ENCODE results near the gene TOB2. TPM values are rescaled to one million over a fixed set of nuclear protein-coding genes. Genes with fewer than 3 reads are reported as not detected.
"Not testable (repeated sequence)": the region's sequence is repeated elsewhere in the genome, so short reads cannot be mapped to it uniquely, and the experiment has no call there.

Gene TOB2
- total and polyA plus RNA-seq, 2 donors from 2014 or later: 20.8 to 54.3 TPM

DNA sequence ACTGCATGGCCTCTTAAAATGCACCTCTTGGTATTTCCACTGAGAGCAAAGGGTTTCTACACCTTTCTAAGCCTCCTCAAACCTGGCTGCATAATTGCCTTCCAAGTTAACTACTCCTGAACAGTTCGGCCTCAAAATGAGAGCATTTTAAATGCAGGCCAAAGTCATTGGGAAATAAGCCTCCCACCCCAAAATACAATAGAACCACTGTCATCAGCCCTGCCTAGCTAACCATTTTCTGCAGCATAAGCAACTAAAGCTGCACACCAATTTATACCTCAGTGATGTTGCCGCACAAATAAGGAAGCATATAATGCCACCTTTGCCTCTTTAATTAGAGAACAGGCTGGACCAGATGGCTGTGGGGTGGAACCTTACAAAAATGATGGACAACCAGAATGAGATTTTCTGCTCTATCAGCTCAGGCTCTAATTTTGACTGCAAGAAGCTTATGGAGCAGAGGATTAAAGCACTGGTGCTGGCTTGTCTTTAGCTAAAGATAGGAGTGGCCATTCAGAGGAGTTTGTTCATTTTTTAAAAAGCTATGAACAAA lies 4.3 kb downstream of the TOB2 start:
- Histone ChIP-seq H3K27ac (ENCODE audit: low read depth in 2 of 2, low read length in 2 of 2) (no peak overlapping the region), H3K9ac (ENCODE audit: low read length in 3 of 3) (no peak overlapping the region), H3K9me3 (ENCODE audit: control insufficient read depth in 2 of 3, insufficient read depth in 1 of 3, low read length in 3 of 3) (no peaks in the 10 kb centered on the region), H3K4me3 (ENCODE audit: low read length in 3 of 3) (peak overlapping the region in 1 of 3 donors; percentile 21), H3K4me1 (ENCODE audit: control insufficient read depth in 2 of 3, insufficient read depth in 2 of 3, low read depth in 1 of 3, low read length in 3 of 3) (peaks cover 3 to 20% (median 16%) of the 10 kb centered on the region in 3 donors), H3K36me3 (ENCODE audit: control insufficient read depth in 2 of 3, insufficient read depth in 3 of 3, low read length in 3 of 3) (peaks cover 0 to 13% (median 4%) of the 10 kb centered on the region in 3 donors), H3K27me3 (ENCODE audit: control insufficient read depth, insufficient read depth, low read length) (no peaks in the 10 kb centered on the region)
- no peak for FAIRE-seq
- intact Hi-C loops (cut with DNase I): no loop called here
- DNase-seq: no peak
- TF ChIP-seq, protein P1, sequence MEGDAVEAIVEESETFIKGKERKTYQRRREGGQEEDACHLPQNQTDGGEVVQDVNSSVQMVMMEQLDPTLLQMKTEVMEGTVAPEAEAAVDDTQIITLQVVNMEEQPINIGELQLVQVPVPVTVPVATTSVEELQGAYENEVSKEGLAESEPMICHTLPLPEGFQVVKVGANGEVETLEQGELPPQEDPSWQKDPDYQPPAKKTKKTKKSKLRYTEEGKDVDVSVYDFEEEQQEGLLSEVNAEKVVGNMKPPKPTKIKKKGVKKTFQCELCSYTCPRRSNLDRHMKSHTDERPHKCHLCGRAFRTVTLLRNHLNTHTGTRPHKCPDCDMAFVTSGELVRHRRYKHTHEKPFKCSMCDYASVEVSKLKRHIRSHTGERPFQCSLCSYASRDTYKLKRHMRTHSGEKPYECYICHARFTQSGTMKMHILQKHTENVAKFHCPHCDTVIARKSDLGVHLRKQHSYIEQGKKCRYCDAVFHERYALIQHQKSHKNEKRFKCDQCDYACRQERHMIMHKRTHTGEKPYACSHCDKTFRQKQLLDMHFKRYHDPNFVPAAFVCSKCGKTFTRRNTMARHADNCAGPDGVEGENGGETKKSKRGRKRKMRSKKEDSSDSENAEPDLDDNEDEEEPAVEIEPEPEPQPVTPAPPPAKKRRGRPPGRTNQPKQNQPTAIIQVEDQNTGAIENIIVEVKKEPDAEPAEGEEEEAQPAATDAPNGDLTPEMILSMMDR (IDR thresholded peaks at IDR 0.05; ENCODE audit: borderline replicate concordance, extremely low read depth, insufficient read depth): no peak

DNA sequence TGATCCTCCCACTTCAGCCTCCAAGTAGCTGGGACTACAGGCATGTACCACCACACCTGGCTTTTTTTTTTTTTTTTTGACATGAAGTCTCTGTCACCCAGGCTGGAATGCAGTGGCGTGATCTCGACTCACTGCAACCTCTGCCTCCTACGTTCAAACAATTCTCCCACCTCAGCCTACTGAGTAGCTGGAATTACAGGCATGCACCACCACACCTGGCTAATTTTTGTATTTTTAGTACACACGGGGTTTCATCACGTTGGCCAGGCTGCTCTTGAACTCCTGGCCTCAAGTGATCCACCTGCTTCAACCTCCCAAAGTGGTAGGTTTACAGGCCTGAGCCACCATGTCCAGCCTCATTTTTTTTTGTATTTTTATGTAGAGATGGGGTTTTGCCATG lies 6.1 kb downstream of the TOB2 start:
- FAIRE-seq; H3K4me3 ChIP-seq (ENCODE audit: low read length in 3 of 3); H3K9me3 ChIP-seq (ENCODE audit: control insufficient read depth in 2 of 3, insufficient read depth in 1 of 3, low read length in 3 of 3); H3K9ac ChIP-seq (ENCODE audit: low read length in 3 of 3); intact Hi-C loops (cut with DNase I); H3K27ac ChIP-seq (ENCODE audit: low read depth in 2 of 2, low read length in 2 of 2); H3K27me3 ChIP-seq (ENCODE audit: control insufficient read depth, insufficient read depth, low read length); DNase-seq: not testable (repeated sequence)
- peaks cover 3 to 20% (median 18%) of the 10 kb centered on the region in 3 donors for H3K4me1 ChIP-seq (ENCODE audit: control insufficient read depth in 2 of 3, insufficient read depth in 2 of 3, low read depth in 1 of 3, low read length in 3 of 3)
- H3K36me3 ChIP-seq (ENCODE audit: control insufficient read depth in 2 of 3, insufficient read depth in 3 of 3, low read length in 3 of 3): peaks cover under 1 to 29% (median 15%) of the 10 kb centered on the region in 3 donors

DNA sequence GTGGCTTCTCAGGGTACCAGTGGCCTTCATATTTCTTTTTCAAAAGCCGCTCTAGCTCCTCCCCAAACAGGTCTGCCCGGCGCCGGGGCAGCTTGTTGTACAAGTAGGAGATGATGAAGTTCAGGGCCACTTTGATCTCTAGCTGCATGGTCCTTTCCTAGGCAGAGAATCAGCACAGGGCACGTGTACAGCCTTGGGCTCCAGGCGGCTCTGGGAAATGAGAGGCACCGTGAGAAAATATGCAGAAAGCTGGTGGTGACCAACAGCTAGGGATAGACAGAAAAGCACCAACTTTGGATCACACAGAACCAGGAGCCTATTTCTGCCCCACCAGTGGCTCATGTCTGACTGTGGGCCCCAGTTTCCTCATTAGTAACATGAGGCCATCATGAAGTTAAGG lies 9.4 kb downstream of the TOB2 start:
- FAIRE-seq: no peak
- H3K27me3 ChIP-seq (ENCODE audit: control insufficient read depth, insufficient read depth, low read length): no peaks in the 10 kb centered on the region
- DNase-seq: no peak
- intact Hi-C loops (cut with DNase I): no loop called here
- no peaks in the 10 kb centered on the region for H3K9me3 ChIP-seq (ENCODE audit: control insufficient read depth in 2 of 3, insufficient read depth in 1 of 3, low read length in 3 of 3)
- no peak overlapping the region for H3K27ac ChIP-seq (ENCODE audit: low read depth in 2 of 2, low read length in 2 of 2)
- H3K9ac ChIP-seq (ENCODE audit: low read length in 3 of 3): no peak overlapping the region
- H3K4me1 ChIP-seq (ENCODE audit: control insufficient read depth in 2 of 3, insufficient read depth in 2 of 3, low read depth in 1 of 3, low read length in 3 of 3): peaks cover 0 to 10% (median 6%) of the 10 kb centered on the region in 3 donors
- H3K4me3 ChIP-seq (ENCODE audit: low read length in 3 of 3): no peak overlapping the region
- H3K36me3 ChIP-seq (ENCODE audit: control insufficient read depth in 2 of 3, insufficient read depth in 3 of 3, low read length in 3 of 3): peaks cover 4 to 40% (median 19%) of the 10 kb centered on the region in 3 donors
- TF ChIP-seq, protein P1 (IDR thresholded peaks at IDR 0.05; ENCODE audit: borderline replicate concordance, extremely low read depth, insufficient read depth): no peak

DNA sequence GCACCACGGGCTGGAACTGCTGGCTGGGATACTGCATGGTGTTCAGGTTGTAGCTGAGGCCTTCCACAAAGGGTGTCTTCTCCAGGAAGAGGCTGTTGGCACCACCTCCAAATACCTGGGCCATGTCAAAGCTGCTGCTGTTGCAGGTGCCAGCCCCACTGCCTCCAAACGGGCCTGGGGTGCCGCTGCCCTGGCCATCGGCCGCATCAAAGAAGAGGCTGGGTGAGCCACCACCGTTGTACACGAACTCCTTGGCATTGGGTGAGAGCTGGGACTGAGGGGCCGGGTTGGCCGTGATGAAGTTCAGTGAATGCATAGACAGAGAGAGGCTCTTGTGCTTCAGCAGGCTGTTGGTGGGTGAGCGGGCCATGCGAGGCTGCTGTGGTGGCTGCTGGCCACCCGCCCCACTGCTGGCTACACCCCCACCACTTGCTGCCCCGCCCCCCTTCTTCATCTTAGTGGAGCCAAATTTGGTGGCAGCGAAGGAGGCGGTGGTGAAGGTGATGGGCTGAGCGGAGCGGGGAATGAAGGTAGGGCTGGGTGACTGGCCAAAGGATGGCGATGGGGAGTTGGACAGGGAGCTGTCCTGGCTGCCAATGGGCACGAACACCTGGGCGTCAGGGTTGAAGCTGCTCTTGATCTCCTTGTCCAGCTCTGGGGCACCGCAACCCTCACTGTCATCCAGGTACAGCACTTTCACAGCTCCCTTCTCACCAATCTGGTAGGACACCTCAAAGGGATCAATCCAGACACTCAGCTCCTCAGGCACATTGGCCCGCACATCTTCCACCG lies 10.1 kb downstream of the TOB2 start:
- TF ChIP-seq, protein P1 (IDR thresholded peaks at IDR 0.05; ENCODE audit: borderline replicate concordance, extremely low read depth, insufficient read depth): no peak
- Histone ChIP-seq H3K9ac (ENCODE audit: low read length in 3 of 3) (no peak overlapping the region), H3K4me3 (ENCODE audit: low read length in 3 of 3) (no peak overlapping the region), H3K27me3 (ENCODE audit: control insufficient read depth, insufficient read depth, low read length) (no peaks in the 10 kb centered on the region), H3K9me3 (ENCODE audit: control insufficient read depth in 2 of 3, insufficient read depth in 1 of 3, low read length in 3 of 3) (no peaks in the 10 kb centered on the region), H3K27ac (ENCODE audit: low read depth in 2 of 2, low read length in 2 of 2) (no peak overlapping the region), H3K36me3 (ENCODE audit: control insufficient read depth in 2 of 3, insufficient read depth in 3 of 3, low read length in 3 of 3) (peaks cover 4 to 47% (median 19%) of the 10 kb centered on the region in 3 donors), H3K4me1 (ENCODE audit: control insufficient read depth in 2 of 3, insufficient read depth in 2 of 3, low read depth in 1 of 3, low read length in 3 of 3) (peaks cover 0 to 7% (median 6%) of the 10 kb centered on the region in 3 donors)
- intact Hi-C loops (cut with DNase I): no loop called here
- no peak for DNase-seq
- FAIRE-seq: no peak

All from kidney (tissue), 14 donors.